ENCODE data around the gene RSPO3.

RSPO3 gene

GRCh38 chr6:127162836-127163235 is 44.4 kb downstream of the RSPO3 start:
- no peak for TF ChIP-seq ARNTL (CRISPR knock-in tag; IDR thresholded peaks at IDR 0.05; ENCODE audit: borderline replicate concordance, low read depth)
- no peak for TF ChIP-seq ZFP30 (CRISPR knock-in tag; IDR thresholded peaks at IDR 0.05)
- no peak for TF ChIP-seq SNAI2 (CRISPR knock-in tag; IDR thresholded peaks at IDR 0.05)
- TF ChIP-seq PATZ1 (CRISPR knock-in tag; IDR thresholded peaks at IDR 0.05; ENCODE audit: borderline replicate concordance), result no peak
- no peak for TF ChIP-seq ISL1 (CRISPR knock-in tag; IDR thresholded peaks at IDR 0.05)
- TF ChIP-seq ZNF8 (CRISPR knock-in tag; IDR thresholded peaks at IDR 0.05), result no peak
- ATAC-seq, result no peak

- TF ChIP-seq PATZ1 (CRISPR knock-in tag; IDR thresholded peaks at IDR 0.05; ENCODE audit: borderline replicate concordance) (no peak), PPARA (CRISPR knock-in tag; IDR thresholded peaks at IDR 0.05; ENCODE audit: borderline replicate concordance) (no peak), TSHZ2 (CRISPR knock-in tag; IDR thresholded peaks at IDR 0.05) (no peak), TOX (CRISPR knock-in tag; IDR thresholded peaks at IDR 0.05; ENCODE audit: borderline replicate concordance) (no peak), ISL1 (CRISPR knock-in tag; IDR thresholded peaks at IDR 0.05) (no peak), TCF4 (CRISPR knock-in tag; IDR thresholded peaks at IDR 0.05; ENCODE audit: borderline replicate concordance) (no peak), CSRNP3 (CRISPR knock-in tag; IDR thresholded peaks at IDR 0.05) (no peak), ZC3H10 (CRISPR knock-in tag; IDR thresholded peaks at IDR 0.05) (no peak), GLIS3 (CRISPR knock-in tag; IDR thresholded peaks at IDR 0.05) (no peak), POU6F1 (CRISPR knock-in tag; IDR thresholded peaks at IDR 0.05; ENCODE audit: borderline replicate concordance, low read depth) (no peak), ZNF70 (CRISPR knock-in tag; IDR thresholded peaks at IDR 0.05) (no peak), BACH2 (CRISPR knock-in tag; IDR thresholded peaks at IDR 0.05; ENCODE audit: borderline replicate concordance) (no peak), CSDC2 (CRISPR knock-in tag; IDR thresholded peaks at IDR 0.05) (no peak), CREB5 (CRISPR knock-in tag; IDR thresholded peaks at IDR 0.05; ENCODE audit: low read depth) (no peak), ZFP30 (CRISPR knock-in tag; IDR thresholded peaks at IDR 0.05) (no peak), ESRRG (CRISPR knock-in tag; IDR thresholded peaks at IDR 0.05) (no peak), SNAI2 (CRISPR knock-in tag; IDR thresholded peaks at IDR 0.05) (no peak)
- ATAC-seq, result no peak
Observed at GRCh38 chr6:127164036-127164435, 45.6 kb downstream of the RSPO3 start.

GRCh38 chr6:127164565-127164964 is 46.1 kb downstream of the RSPO3 start:
- TF ChIP-seq ZFP3 (CRISPR knock-in tag; IDR thresholded peaks at IDR 0.05), result no peak
- no peak for TF ChIP-seq ESRRG (CRISPR knock-in tag; IDR thresholded peaks at IDR 0.05)
- no peak for TF ChIP-seq ZNF70 (CRISPR knock-in tag; IDR thresholded peaks at IDR 0.05)
- TF ChIP-seq POU6F1 (CRISPR knock-in tag; IDR thresholded peaks at IDR 0.05; ENCODE audit: borderline replicate concordance, low read depth), result no peak
- no peak for TF ChIP-seq ZNF8 (CRISPR knock-in tag; IDR thresholded peaks at IDR 0.05)
- TF ChIP-seq ZFP30 (CRISPR knock-in tag; IDR thresholded peaks at IDR 0.05), result no peak
- no peak for TF ChIP-seq ZC3H10 (CRISPR knock-in tag; IDR thresholded peaks at IDR 0.05)
- TF ChIP-seq BACH2 (CRISPR knock-in tag; IDR thresholded peaks at IDR 0.05; ENCODE audit: borderline replicate concordance), result no peak
- no peak for TF ChIP-seq ISL1 (CRISPR knock-in tag; IDR thresholded peaks at IDR 0.05)
- no peak for ATAC-seq

Data from SK-N-SH treated with all-trans-retinoic acid at 6 μM for 48 hours (cell line).